Astrocyte of the spinal cord (primary cell): ENCODE results near the gene PHKG2.
A peak's percentile ranks its signal among the peaks of the same experiment; 100 is the strongest.

ENCODE experiments used
- DNase-seq: peaks from one replicate; pipeline ENCODE4 v3.0.0; 2011; ENCODE audit warnings: low read depth, low spot score
- H3K4me3 ChIP-seq: 2 replicates; pipeline ENCODE4 v1.5.1; 2011; ENCODE audit warnings: low read depth, mild to moderate bottlenecking, low read length, moderate library complexity
- in situ Hi-C: cut with HindIII; loops from 2 replicates; pipeline ENCODE4 v1.10.0; 2017; ENCODE audit warnings: low sequenced_read_pairs
- TF ChIP-seq, protein P1 (sequence below): IDR thresholded peaks from 2 replicates; pipeline ENCODE4 v1.5.1; 2012; ENCODE audit warnings: low read depth, mild to moderate bottlenecking, low read length, inconsistent platforms

The PHKG2 gene

DNA sequence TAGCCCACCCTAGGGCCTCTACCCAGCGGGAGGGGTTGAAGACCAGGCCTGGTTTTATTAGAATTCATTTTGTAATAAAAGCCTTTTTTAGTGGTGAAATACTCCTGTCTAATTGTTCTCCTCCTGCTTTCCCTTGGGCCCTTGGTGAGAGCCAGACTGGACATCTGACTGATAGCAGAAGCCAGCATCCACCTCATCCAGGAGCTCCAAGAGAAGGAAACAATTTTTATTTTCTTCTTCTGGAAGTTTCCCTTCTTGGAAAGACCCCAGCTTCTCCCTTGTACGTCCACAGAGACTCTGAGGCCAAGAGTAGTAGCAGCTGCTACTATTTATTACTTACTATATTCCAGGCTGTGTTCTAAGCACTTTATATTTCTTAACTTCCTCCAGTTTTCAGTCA is 4.0 kb upstream of the PHKG2 start:
- in situ Hi-C loops, result no loop called here
- no peak for DNase-seq
- TF ChIP-seq, protein P1, sequence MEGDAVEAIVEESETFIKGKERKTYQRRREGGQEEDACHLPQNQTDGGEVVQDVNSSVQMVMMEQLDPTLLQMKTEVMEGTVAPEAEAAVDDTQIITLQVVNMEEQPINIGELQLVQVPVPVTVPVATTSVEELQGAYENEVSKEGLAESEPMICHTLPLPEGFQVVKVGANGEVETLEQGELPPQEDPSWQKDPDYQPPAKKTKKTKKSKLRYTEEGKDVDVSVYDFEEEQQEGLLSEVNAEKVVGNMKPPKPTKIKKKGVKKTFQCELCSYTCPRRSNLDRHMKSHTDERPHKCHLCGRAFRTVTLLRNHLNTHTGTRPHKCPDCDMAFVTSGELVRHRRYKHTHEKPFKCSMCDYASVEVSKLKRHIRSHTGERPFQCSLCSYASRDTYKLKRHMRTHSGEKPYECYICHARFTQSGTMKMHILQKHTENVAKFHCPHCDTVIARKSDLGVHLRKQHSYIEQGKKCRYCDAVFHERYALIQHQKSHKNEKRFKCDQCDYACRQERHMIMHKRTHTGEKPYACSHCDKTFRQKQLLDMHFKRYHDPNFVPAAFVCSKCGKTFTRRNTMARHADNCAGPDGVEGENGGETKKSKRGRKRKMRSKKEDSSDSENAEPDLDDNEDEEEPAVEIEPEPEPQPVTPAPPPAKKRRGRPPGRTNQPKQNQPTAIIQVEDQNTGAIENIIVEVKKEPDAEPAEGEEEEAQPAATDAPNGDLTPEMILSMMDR, result no peak
- H3K4me3 ChIP-seq, result no peak overlapping the region

DNA sequence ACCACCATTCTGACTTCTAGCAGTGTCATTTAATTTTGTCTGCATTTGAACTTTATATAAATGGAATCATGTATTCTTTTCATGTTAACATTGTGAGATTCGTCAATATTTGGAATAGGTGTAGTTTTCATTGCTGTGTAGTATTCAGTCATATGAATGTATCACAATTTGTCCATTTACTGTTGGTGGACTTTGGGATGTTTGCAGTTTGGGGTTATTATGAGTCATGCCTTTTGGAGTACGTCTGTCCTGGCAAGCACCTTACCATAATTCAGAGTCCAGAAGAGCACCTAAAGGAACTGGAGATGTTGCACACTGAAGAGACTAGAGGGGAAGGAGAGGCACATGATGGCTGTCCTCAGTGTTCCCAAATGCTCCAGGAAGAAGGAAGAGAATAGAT is 3.1 kb upstream of the PHKG2 start:
- no peak for DNase-seq

DNA sequence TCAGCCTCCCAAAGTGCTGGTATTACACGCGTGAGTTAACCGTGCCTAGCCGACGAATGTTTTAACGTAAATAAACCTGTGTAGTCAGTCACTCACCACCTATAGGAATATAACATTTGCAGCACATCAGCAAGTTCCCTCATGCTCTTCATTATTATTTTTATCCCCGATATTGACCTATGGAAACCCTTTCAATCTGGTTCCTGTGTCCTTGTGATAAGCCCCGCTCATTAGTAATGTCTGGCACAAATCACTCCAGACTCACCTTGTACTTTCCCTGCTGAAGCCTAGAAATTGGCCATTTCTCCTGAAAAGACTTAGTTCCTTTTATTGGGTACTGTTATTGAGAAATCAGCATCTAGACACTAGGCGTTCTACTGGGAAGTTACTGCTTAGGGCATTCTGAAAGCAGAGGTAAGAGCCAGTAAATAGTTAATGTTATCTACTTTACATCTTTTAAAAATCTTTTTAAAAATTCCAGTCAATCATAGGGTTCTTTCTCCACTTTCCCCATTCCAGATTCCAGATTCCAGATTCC is 1.5 kb upstream of the PHKG2 start:
- no peak overlapping the region for H3K4me3 ChIP-seq
- TF ChIP-seq, protein P1, result no peak
- no peak for DNase-seq
- in situ Hi-C loops, result no loop called here

More for the DNA sequence above, 3.1 kb upstream of the PHKG2 start:
- TF ChIP-seq, protein P1, result no peak
- in situ Hi-C loops, result no loop called here
- no peak overlapping the region for H3K4me3 ChIP-seq

DNA sequence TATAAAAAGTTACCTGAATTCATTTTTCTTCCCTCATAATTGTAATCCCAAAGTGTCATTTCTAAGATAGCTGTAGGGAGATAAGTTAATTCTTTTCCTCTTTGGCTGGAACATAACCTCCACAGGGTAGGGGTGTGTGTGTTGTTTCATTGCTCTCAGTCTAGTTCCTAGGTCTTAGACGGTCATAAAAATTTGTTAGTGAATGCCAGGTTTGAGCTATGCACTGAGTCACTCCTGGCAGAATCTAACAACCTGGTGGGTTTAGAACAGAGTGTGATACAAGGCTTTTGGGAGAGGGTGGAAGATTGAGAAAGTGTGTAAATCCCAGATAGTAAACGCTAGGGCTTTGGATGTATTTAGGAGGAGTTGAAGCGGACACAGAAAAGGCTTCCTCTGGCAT is 894 bp upstream of the PHKG2 start:
- in situ Hi-C loops, result no loop called here
- TF ChIP-seq, protein P1, result no peak
- DNase-seq, result peak; percentile 28
- no peak overlapping the region for H3K4me3 ChIP-seq

DNA sequence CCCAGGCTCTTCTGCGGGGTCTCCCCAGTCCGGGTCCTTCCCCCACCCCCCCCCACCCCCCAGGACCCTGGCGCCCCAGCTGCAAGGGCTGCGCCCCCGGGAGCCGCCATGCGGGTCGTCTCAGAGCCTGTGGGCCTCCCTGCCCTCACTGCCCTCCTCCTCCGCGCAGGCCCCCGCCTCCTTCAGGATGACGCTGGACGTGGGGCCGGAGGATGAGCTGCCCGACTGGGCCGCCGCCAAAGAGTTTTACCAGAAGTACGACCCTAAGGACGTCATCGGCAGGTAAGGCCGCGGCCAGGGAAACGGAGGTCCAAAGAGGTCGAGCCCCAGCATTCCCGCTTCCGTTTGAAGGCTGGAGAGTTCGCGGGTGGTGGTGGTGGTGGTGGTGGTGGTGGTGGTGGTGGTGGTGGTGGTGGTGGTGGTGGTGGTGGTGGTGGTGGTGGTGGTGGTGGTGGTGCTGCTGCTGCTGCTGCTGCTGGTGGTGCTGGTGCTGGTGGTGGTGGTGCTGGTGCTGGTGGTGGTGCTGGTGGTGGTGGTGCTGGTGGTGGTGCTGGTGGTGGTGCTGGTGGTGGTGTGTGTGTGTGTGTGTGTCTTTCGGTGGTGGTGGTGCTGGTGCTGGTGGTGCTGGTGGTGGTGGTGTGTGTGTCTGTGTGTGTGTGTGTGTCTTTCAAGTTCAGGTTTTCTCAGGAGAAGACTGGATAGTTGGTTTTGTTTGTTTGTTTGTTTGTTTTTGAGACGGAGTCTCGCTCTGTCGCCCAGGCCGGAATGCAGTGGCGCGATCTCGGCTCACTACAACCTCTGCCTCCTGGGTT is 615 bp downstream of the PHKG2 start:
- in situ Hi-C loops, result no loop called here
- H3K4me3 ChIP-seq, result peak overlapping the region; percentile 75
- DNase-seq, result peak; percentile 34
- TF ChIP-seq, protein P1, result no peak

DNA sequence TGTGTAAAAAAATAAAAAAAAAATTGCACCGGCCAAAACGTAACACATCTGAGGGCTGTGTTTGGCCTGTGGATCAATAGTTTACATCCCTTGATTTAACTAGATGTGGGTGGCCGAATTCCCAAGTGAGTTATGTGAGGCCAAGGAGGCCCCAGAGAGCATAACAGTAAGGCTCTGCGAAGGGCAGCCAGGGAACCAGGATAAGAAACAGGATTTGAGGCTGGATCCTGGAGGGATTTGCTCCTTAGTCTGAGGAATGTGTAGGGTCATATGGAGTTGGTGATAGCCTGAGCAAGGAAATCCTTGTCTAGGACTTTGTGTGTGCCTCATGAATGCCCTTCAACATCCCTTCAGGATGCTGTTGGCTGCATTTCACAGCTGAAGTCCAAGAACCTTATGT is 2.0 kb downstream of the PHKG2 start:
- in situ Hi-C loops, result no loop called here
- H3K4me3 ChIP-seq, result no peak overlapping the region
- DNase-seq, result no peak
- TF ChIP-seq, protein P1, result no peak
